Hepatocyte (in vitro differentiated cells): Measurements from ENCODE around the gene GNPAT.

ENCODE experiments used
- EZH2 ChIP-seq: fragments of 200-600 bp; sonication (generic); IDR thresholded peaks from 2 replicates; pipeline ENCODE4 v1.6.1; 2016; ENCODE audit warnings: antibody characterized with exemption, mild to moderate bottlenecking, borderline replicate concordance
- EZH2phosphoT487 ChIP-seq: fragments of 200-600 bp; sonication (generic); IDR thresholded peaks from one replicate; pipeline ENCODE4 v1.6.1; 2018; ENCODE audit warnings: antibody characterized with exemption, mild to moderate bottlenecking, low read depth, moderate library complexity; ENCODE audit not compliant: unreplicated experiment, severe bottlenecking
- TF ChIP-seq, protein P1 (sequence below): fragments of 200-600 bp; sonication (generic); IDR thresholded peaks from 2 replicates; pipeline ENCODE4 v1.5.1; 2016; ENCODE audit warnings: antibody characterized with exemption, mild to moderate bottlenecking; ENCODE audit not compliant: poor library complexity

DNA sequence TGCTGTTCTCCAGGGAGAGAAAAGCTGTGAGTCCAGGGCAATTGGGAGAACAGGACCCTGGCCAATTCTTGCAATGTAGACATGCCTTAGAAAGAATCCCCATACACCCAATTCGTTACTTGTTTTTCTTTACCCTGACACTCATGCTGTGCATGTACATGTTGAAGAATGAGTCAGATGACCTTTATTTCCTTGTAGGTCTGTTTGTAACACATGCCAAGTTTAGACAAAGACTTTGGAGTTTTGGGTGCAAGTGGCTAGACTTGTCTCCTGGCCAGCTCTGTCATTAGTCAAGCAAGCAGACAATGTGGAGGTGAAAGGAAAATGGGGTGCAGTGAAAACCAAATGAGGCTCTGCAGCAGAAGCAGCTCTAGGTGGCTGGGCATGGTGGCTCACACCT, 38.1 kb downstream of the GNPAT start:
- TF ChIP-seq, protein P1, sequence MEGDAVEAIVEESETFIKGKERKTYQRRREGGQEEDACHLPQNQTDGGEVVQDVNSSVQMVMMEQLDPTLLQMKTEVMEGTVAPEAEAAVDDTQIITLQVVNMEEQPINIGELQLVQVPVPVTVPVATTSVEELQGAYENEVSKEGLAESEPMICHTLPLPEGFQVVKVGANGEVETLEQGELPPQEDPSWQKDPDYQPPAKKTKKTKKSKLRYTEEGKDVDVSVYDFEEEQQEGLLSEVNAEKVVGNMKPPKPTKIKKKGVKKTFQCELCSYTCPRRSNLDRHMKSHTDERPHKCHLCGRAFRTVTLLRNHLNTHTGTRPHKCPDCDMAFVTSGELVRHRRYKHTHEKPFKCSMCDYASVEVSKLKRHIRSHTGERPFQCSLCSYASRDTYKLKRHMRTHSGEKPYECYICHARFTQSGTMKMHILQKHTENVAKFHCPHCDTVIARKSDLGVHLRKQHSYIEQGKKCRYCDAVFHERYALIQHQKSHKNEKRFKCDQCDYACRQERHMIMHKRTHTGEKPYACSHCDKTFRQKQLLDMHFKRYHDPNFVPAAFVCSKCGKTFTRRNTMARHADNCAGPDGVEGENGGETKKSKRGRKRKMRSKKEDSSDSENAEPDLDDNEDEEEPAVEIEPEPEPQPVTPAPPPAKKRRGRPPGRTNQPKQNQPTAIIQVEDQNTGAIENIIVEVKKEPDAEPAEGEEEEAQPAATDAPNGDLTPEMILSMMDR, result no peak
- TF ChIP-seq EZH2 (no peak), EZH2phosphoT487 (no peak)
